Panc1 (cell line): ENCODE measurements around the gene TSC22D1.
"Not testable (repeated sequence)": the region's sequence is repeated elsewhere in the genome, so short reads cannot be mapped to it uniquely, and the experiment has no call there.

Experiments used
- POLR2AphosphoS5 ChIP-seq: IDR thresholded peaks from 2 replicates; pipeline ENCODE4 v1.6.1; 2012; ENCODE audit warnings: mild to moderate bottlenecking, low read depth, low read length, moderate library complexity
- SIN3A ChIP-seq: IDR thresholded peaks from 2 replicates; pipeline ENCODE4 v1.6.1; 2012; ENCODE audit warnings: low read depth, mild to moderate bottlenecking, low read length, moderate library complexity, borderline replicate concordance; ENCODE audit not compliant: insufficient read depth
- TCF7L2 ChIP-seq: IDR thresholded peaks from 2 replicates; pipeline ENCODE4 v1.6.1; 2011; ENCODE audit warnings: mild to moderate bottlenecking, low read depth, low read length, inconsistent platforms
- TF ChIP-seq, protein P1 (sequence below): fragments of 450-650 bp; IDR thresholded peaks from 2 replicates; pipeline ENCODE4 v1.5.1; 2017; ENCODE audit warnings: mild to moderate bottlenecking
- TF ChIP-seq, protein P2 (sequence below), 2 experiments: IDR thresholded peaks; 2 replicates each; pipeline ENCODE4 v1.6.1; 2011 to 2012; ENCODE audit warnings: low read depth in 2 of 2, control low read depth in 1 of 2, low read length in 1 of 2, mild to moderate bottlenecking in 1 of 2, moderate library complexity in 1 of 2; ENCODE audit not compliant: insufficient read depth in 1 of 2

- TF ChIP-seq, protein P1, sequence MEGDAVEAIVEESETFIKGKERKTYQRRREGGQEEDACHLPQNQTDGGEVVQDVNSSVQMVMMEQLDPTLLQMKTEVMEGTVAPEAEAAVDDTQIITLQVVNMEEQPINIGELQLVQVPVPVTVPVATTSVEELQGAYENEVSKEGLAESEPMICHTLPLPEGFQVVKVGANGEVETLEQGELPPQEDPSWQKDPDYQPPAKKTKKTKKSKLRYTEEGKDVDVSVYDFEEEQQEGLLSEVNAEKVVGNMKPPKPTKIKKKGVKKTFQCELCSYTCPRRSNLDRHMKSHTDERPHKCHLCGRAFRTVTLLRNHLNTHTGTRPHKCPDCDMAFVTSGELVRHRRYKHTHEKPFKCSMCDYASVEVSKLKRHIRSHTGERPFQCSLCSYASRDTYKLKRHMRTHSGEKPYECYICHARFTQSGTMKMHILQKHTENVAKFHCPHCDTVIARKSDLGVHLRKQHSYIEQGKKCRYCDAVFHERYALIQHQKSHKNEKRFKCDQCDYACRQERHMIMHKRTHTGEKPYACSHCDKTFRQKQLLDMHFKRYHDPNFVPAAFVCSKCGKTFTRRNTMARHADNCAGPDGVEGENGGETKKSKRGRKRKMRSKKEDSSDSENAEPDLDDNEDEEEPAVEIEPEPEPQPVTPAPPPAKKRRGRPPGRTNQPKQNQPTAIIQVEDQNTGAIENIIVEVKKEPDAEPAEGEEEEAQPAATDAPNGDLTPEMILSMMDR: not testable (repeated sequence)
- not testable (repeated sequence) for TF ChIP-seq POLR2AphosphoS5, SIN3A, TCF7L2
- TF ChIP-seq, protein P2, sequence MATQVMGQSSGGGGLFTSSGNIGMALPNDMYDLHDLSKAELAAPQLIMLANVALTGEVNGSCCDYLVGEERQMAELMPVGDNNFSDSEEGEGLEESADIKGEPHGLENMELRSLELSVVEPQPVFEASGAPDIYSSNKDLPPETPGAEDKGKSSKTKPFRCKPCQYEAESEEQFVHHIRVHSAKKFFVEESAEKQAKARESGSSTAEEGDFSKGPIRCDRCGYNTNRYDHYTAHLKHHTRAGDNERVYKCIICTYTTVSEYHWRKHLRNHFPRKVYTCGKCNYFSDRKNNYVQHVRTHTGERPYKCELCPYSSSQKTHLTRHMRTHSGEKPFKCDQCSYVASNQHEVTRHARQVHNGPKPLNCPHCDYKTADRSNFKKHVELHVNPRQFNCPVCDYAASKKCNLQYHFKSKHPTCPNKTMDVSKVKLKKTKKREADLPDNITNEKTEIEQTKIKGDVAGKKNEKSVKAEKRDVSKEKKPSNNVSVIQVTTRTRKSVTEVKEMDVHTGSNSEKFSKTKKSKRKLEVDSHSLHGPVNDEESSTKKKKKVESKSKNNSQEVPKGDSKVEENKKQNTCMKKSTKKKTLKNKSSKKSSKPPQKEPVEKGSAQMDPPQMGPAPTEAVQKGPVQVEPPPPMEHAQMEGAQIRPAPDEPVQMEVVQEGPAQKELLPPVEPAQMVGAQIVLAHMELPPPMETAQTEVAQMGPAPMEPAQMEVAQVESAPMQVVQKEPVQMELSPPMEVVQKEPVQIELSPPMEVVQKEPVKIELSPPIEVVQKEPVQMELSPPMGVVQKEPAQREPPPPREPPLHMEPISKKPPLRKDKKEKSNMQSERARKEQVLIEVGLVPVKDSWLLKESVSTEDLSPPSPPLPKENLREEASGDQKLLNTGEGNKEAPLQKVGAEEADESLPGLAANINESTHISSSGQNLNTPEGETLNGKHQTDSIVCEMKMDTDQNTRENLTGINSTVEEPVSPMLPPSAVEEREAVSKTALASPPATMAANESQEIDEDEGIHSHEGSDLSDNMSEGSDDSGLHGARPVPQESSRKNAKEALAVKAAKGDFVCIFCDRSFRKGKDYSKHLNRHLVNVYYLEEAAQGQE (IDR thresholded peaks at IDR 0.05; ENCODE audit: insufficient read depth in 1 of 2, low read depth in 2 of 2, low read length in 1 of 2): not testable (repeated sequence)
Observed at GRCh38 chr13:44593861-44594592, 17.9 kb upstream of the TSC22D1 start.
